Activated CD8-positive, alpha-beta memory T cell treated with anti-CD3 and anti-CD28 coated beads for 36 hours (primary cell): ENCODE data around the gene SLC22A6. TPM values are rescaled to one million over a fixed set of nuclear protein-coding genes. Genes with fewer than 3 reads are reported as not detected.

Experiments
- CTCF ChIA-PET: fragments of 350-600 bp; sonication (Branson Sonifier 250); formaldehyde crosslinking; loops from one replicate; lab custom pipeline; 2021; ENCODE audit warnings: antibody characterized with exemption; lab: Charles Lee
- POLR2A ChIA-PET: fragments of 350-600 bp; sonication (Branson Sonifier 250); formaldehyde crosslinking; loops from one replicate; lab custom pipeline; 2021; ENCODE audit warnings: antibody characterized with exemption; lab: Charles Lee
- total RNA-seq, 2 experiments: library from RNA; stranded (reverse); gene quantifications; one replicate each; pipeline ENCODE4 v1.2.3, GENCODE V29; 2021

The SLC22A6 gene, protein sequence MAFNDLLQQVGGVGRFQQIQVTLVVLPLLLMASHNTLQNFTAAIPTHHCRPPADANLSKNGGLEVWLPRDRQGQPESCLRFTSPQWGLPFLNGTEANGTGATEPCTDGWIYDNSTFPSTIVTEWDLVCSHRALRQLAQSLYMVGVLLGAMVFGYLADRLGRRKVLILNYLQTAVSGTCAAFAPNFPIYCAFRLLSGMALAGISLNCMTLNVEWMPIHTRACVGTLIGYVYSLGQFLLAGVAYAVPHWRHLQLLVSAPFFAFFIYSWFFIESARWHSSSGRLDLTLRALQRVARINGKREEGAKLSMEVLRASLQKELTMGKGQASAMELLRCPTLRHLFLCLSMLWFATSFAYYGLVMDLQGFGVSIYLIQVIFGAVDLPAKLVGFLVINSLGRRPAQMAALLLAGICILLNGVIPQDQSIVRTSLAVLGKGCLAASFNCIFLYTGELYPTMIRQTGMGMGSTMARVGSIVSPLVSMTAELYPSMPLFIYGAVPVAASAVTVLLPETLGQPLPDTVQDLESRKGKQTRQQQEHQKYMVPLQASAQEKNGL
- total RNA-seq: not detected

DNA sequence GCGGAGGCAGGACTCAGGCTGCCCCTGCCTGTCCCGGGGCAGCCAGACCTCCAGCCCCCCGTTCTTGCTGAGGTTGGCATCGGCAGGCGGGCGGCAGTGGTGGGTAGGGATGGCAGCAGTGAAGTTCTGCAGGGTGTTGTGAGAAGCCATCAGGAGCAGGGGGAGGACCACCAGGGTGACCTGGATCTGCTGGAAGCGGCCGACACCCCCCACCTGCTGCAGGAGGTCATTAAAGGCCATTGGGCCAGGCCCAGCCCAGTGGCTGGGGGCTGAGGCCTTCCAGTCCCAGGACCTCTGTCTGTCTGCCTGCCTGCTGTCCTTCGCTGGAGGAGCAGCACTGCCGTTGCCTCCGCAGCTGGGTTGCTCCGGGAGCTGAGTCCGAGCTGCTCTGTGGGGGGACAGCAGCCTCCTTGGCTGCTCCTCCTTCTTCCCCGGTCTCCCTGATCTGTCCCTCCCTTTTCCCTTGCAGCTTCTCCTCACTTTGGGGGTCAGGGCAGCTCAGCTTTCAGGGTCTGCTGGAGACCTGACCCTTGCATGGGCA, at the start of gene SLC22A6:
SLC22A6 (minus strand) TSS at position 517 of the 541 bp plus-strand sequence; CDS start at position 240, 277 bp downstream.
- ChIA-PET CTCF (no interaction called here), POLR2A (no interaction called here)

DNA sequence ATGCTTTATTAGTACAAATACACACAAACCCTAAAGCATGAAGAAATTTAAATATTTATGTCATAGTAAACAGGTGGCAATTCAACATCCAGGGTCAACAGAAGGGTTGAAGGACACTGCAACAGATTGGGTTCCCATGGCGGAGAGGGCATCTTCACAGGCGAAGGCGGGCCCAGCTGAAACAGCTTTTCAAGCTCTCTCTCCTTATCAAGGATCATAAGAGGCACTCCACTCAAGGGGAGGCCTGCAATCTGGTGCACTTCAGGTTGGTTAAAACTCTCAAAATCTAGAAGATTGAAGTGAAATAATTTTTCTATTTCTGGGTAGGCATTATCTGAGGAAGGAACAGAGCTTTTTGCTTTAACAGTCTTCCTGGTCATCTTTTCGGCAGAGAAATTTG, 47.7 kb upstream of the SLC22A6 start:
- ChIA-PET POLR2A (no interaction called here), CTCF (no interaction called here)

DNA sequence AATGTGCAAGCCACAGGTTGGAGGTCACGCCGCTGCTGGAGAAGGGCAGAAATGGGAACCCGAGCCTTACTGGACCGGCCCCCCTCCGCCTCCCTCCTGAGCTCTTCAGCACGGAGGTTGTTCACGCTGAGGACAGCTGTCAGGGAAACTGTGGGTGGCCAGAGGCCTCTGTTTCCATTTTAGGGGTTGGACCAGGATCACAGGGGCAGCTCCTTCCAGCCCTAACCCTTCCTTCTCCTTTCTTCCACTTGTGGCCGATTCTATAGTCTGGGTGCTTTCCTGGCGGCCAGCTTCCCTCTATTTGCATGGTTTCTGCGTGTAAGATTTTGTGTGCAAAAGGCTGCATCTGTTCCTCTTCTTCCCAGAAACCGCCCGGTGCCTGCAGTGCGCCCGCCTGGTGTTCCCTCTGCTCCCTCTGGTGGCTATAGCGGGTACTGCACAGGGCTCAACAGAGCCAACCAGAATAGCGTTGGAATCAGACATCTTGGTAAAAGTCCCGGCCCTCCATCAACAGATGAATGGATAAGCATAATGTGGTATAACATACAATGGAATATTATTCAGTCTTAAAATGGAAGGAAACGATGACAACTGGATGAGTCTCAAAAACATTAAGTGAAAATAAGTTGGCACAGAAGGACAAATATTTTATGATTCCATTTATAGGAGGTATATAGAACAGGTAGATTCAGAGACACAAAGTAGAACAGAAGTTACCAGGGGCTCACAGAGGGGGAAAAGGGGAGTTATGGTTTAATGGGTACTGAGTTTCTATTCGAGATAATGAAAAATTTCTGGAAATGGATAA, 39.3 kb upstream of the SLC22A6 start:
- ChIA-PET POLR2A (no interaction called here), CTCF (interaction anchor here (0.6 to 7.0 kb wide), 13 partner anchors 9 to 226 kb away, joined by 3 to 170 read pairs (median 5); partner anchors contain the start of gene SLC22A8)

DNA sequence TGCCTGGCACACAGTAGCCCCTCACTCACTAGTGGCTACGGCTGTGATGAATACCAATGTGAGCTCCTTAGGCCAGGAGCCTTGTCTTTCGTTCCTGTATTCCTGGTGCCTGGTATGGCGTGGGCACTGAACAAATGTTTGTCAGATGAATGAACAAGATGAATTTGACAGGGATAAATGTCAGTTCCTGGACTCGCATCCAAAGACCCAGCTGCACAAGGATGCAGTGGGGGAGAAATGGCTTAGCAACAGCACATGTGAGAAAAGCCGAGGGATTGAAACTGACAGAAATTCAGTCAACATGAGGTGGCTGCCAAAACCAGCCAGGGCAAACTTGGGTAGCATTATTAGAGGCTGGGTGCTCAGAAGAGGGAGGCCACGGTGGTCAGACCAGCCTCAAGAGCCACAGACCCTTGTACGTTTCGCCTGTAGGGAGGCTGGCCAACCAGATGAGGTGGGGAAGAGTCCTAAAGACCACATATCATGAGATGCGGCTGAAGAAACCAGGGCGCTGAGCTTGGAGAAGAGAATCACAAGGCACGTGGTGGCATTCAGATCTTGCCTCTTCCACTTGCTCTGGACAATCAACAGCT, 38.6 kb upstream of the SLC22A6 start:
- CTCF ChIA-PET: interaction anchor here (0.6 to 7.0 kb wide), 13 partner anchors 8 to 226 kb away, joined by 3 to 170 read pairs (median 5); partner anchors contain the start of gene SLC22A8
- POLR2A ChIA-PET: no interaction called here

DNA sequence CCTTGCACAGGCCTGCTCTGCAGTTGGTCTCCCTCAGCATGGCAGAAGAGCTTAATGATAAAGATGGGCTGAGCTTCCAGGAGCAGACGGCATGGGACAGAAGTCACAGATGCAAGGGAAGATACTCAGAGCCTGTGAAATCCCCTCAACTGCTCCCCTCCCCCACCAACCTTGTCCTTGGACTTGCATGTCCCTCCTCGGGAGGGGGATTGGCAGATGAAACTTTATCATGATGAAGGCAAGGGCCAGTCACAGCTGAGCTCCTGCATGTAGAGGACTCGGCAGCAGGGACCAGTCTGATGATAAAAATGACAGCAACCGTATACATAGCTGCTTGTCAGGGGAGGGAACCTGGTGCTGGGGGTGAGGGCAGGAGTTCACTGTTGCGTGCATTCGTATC, 37.7 kb upstream of the SLC22A6 start:
- POLR2A ChIA-PET: no interaction called here
- CTCF ChIA-PET: interaction anchor here (0.6 to 7.0 kb wide), 4 partner anchors 28 to 117 kb away, joined by 4 to 170 read pairs (median 6); no protein-coding TSS in a partner anchor

DNA sequence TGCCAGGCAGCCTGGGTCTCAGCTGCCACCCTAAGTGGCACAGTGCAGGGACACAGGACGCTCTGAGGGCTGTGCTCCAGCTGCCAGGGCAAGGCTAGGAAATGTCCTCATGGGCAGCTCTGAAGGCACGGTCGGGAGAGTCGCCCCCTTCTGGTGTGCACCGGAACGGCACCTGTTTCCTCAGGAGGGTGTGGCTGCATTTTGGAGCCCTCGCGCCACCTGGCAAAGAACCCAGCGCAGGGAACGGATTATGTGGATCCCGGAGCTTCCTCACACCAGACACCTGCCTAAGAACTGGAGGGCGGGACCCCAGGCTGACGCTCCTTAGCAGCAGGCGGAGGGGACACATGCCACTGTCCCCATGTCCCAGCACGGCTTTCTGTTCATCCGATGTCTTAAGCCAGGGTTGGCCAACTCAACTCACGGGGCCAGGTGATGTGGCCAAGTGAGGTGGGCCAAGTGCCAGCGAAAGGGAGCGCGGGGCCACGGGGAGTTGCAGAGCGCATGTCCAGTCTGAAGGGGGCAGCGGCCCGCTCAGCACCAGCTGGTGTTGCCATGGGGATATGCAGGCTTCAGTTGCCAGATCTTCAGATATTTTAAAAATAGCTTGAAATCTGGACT, 36.0 kb upstream of the SLC22A6 start:
- CTCF ChIA-PET: interaction anchor here (0.6 to 7.0 kb wide), 7 partner anchors 11 to 341 kb away, joined by 3 to 170 read pairs (median 3); no protein-coding TSS in a partner anchor
- POLR2A ChIA-PET: no interaction called here

DNA sequence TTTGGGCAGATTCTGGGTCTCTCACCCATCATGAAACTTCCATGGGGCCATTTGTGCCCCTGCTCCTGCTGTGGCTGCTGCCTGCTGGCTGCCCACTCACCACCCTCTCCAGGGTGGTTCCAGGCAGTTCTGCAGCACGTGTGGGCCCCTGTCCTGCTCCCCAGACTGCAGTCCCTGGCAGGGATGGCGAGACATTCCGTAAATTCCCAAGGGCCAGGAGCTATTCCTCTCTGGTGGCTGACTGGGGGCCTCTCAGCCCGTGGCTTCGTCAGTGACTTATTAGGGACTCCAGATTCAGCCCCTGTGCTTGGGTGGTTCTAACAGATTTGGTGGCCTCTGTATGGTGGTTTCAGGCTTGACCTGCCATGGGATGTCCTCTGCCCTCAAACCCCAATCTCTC, 34.7 kb upstream of the SLC22A6 start:
- CTCF ChIA-PET: interaction anchor here (7.0 kb wide), 1 partner anchor 114 kb away, joined by 170 read pairs; no protein-coding TSS in a partner anchor
- POLR2A ChIA-PET: no interaction called here

DNA sequence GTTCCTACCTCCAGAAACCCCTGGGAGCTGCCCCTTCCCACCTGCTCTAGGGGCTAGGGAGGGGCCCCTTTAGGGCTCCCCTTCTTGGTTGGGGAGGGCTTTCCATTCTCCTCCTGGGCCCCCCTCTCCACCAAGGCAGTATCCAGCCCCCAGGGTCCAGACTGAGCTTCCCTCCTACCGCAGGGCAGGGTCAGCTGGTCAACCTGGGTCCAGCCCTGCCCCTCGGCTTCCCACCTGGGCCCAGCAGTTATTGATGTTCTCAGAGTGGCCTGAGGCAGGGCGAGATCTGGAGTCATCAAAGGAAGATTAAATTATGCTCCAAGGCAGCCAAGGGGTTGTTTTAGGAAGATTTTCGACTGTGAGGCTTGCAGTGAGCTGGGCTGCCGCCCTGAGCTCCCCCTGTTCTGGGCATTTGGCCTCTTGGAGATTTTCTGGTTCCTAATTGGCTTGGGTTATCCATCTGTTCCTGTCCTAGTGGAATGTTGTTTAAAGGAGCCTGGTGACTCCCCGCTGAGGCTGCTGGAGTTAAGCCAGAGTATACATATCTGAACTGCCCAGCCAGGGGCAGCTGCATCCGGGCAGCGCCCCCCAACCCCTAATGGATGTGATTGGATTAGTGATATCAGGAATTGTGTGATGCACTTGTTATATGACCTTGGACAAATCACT, 32.7 kb upstream of the SLC22A6 start:
- CTCF ChIA-PET: interaction anchor here (1.2 kb wide), 1 partner anchor 110 kb away, joined by 3 read pairs; no protein-coding TSS in a partner anchor
- POLR2A ChIA-PET: no interaction called here

DNA sequence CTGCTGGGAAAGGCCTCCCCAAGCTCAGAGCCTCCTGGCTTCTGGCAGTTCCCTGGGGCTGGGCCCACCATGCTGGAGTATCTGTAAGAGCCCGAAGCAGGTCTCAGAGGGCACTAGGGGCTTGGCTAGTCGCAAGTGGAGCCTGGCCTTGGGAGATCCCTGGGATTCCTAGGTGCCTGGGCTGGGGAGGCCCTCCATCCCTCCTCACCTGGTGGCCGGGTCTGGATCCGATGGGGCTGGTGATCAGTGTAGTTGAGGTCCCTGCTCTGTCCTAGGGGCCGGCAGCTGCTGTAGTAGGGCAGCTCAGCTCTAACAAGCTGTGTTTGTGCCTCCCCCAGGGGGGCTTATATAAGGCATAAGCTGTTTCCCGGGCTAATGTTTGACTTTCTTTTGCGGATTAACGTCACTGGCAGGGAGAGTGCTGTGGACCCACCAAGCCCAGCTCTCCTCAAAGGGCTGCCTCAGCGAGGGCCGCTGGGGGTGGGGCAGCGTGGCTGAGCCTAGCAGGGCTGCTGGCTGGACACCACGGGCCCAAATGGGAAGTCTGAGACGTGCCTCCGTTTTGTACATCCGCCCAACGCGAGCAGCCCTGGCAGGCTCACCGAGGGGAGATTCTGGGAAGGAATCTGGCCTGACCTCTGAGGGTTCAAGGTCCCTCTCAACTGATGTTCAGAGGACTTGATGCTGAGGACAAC, 30.9 kb upstream of the SLC22A6 start, which contains the start of gene SLC22A8:
SLC22A8 (minus strand) TSS at position 321 of the 695 bp plus-strand sequence. CDS start 883 bp downstream, outside the sequence.
- POLR2A ChIA-PET: no interaction called here

DNA sequence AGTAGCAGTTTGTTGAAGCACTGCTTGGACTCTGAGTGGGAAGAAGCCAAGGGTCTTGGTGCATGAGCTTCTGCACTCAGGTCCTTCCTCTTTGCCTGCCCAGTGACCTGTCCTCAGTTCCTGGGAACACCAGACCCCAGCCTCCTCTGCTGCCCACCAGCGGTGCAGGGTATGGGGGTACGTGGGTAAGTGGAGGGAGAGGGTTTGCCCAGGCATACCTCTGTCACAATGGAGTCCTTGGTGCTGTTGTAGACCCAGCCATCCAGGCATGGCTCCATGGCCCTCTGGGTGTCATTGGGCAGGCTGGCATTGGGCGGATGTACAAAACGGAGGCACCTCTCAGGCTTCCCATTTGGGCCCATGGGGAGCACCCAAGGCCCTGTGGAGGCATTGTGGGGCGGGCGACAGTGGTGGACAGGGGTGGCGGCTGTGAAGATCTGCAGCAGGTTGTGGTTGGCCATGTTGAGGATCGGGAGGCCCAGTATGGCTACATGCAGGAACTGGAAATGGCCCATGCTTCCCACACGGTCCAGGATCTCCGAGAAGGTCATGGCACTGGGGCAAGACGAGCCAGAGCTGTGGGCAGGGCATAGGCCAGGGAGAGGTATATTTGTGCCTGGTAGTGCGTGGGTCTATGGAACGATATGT, 29.8 kb upstream of the SLC22A6 start:
- ChIA-PET CTCF (no interaction called here), POLR2A (no interaction called here)

More for the DNA sequence above, 30.9 kb upstream of the SLC22A6 start, which contains the start of gene SLC22A8:
- CTCF ChIA-PET: interaction anchor here (1.2 kb wide), 2 partner anchors 8 to 110 kb away, joined by 3 to 5 read pairs; no protein-coding TSS in a partner anchor

DNA sequence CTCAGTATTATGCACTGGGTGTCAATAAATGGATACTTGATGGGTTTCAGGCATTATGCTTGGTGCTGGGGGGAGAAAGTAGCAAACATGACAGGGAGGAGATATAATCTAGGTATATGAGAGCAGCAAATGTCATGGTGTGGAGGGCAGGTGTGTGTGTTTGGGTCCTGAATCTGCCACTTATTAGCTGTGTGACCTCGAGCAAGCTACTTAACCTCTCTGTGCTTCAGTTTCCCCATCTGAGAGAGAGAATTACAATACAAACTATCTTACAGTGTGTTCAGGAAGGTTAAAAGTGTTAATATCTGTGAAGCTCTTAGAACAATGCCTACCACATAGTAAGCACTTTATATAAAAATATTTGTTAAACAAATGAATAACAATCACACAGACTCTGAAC, 28.1 kb upstream of the SLC22A6 start:
- ChIA-PET CTCF (no interaction called here), POLR2A (interaction anchor here (0.5 kb wide), 1 partner anchor 777 kb away, joined by 4 read pairs; no protein-coding TSS in a partner anchor)

DNA sequence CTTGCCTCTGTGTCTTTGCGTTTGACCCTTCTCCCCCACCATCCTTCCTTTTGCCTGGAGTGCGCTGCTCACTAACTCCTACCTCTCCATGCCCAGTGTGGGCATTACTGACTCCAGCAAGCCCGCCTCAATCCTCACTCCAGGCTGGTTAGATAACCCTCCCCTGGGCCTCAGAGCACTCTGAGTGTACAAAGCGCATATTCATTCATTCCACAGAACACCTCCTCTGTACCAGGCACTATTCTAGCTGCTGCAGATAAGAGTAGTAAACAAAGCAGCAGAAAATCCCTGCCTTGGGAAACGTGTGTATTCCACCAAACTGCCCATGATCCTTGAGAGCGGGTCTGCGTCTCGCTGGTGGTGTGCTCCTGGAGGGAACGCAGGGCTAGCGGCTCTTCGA, 27.7 kb upstream of the SLC22A6 start:
- CTCF ChIA-PET: interaction anchor here (3.4 kb wide), 1 partner anchor 106 kb away, joined by 15 read pairs; no protein-coding TSS in a partner anchor
- POLR2A ChIA-PET: no interaction called here

DNA sequence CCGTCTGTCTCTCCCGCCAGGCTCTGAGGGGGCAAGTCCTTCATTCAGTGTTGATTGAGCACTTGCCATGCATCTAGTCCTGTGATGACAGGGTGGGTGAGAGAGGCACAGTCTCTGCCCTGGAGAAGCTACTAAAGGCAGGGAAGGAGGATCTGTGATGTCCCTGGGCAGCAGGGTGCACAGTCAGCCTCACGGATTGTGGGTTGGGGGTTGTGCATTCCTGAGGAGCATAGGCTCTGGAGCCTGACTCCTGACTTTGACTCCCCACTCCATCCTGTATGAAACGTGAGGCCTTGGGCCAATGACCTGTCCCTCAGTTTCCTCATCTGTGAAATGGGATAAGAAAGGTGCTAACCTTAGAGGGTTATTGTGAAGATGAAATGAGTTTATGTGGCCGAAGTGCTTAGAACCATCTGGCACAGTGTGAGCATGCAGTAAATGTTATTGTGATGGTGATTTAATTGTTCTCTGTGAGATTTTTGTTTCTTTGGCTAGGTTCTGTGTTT, 26.2 kb upstream of the SLC22A6 start:
- POLR2A ChIA-PET: no interaction called here
- CTCF ChIA-PET: interaction anchor here (3.4 kb wide), 1 partner anchor 105 kb away, joined by 15 read pairs; no protein-coding TSS in a partner anchor

DNA sequence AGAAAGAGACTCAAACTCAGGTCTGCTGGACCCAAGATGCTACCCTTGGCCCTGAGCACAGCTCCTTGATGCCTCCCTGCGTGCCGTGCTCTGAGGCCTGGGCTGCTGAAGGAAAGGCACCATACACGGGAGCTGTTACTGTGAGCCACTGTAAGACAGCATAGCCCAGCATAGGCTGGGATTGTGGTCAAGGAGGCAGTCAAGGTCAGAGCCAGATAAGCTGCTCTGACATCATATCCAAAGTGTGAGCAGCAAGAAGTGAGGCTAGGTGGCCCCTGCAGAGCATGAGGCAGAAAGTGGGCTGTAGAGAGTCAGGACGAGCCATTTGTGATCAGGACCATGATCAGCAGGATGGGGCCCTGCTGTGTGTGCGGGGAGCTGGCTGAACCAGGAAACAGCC, 23.2 kb upstream of the SLC22A6 start:
- ChIA-PET POLR2A (no interaction called here), CTCF (interaction anchor here (1.1 to 1.8 kb wide), 2 partner anchors 12 to 102 kb away, joined by 3 to 5 read pairs; no protein-coding TSS in a partner anchor)

DNA sequence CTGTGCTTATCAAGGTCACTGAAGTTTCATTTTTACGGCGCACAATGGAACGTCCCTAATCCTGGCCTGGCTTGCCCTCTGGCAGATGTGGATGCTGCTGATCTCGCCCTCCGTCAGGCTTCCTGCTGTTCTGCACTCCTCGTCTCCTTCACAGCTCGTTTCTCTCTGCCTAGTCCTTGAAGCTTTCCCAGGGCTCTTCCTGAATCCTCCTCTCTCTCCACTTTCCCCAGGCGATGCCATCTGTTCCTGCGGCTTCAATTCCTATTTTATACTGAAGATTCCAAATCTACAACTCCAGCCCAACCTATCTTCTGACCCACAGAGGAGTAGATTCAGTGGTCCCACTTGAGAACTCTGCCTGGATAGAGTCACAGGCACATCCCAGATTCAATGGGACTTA, 16.7 kb upstream of the SLC22A6 start:
- ChIA-PET CTCF (interaction anchor here (1.4 kb wide), 1 partner anchor 22 kb away, joined by 3 read pairs; no protein-coding TSS in a partner anchor), POLR2A (no interaction called here)

DNA sequence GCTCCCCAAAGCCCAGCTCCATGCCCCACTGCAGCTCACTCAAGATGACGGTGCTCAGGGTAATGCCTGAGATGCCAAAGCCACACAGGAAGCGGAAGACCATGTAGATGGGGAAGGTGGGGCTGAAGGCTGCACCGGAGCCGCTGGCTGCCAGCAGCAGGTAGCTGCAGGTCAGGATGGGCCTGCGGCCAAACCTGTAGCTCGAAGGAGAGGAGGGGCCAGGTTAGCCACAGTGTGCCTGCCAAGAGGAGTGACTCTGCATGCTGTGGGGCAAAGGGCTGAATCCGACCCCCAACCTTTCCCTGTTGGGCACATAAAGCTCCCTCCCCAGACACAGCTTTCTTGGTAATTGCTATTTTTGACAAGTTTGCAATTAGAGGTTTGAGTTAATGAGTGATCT, 14.9 kb upstream of the SLC22A6 start:
- ChIA-PET CTCF (interaction anchor here (1.4 kb wide), 1 partner anchor 94 kb away, joined by 5 read pairs; no protein-coding TSS in a partner anchor), POLR2A (no interaction called here)
